H9 (cell line): ENCODE results near the gene VPS33A. TPM values are rescaled to one million over a fixed set of nuclear protein-coding genes. Genes with fewer than 3 reads are reported as not detected.

Experiments
- DNase-seq: peaks from one replicate; pipeline ENCODE4 v3.0.0-alpha.2; 2017
- H2AFZ ChIP-seq: one replicate; pipeline ENCODE4 v1.6.1; 2013; ENCODE audit warnings: mild to moderate bottlenecking, low read length, control low read depth, moderate library complexity
- H2AK5ac ChIP-seq: 2 replicates; pipeline ENCODE4 v1.6.1; 2013; ENCODE audit warnings: low read length, control low read depth, mixed read lengths; ENCODE audit not compliant: insufficient read length
- H2BK120ac ChIP-seq: one replicate; pipeline ENCODE4 v1.6.1; 2013; ENCODE audit warnings: low read depth, mild to moderate bottlenecking, low read length, control low read depth, inconsistent platforms; ENCODE audit not compliant: poor library complexity, severe bottlenecking
- H2BK12ac ChIP-seq: 2 replicates; pipeline ENCODE4 v1.6.1; 2013; ENCODE audit warnings: low read length, control low read depth, mixed read lengths, low read depth; ENCODE audit not compliant: insufficient read length
- H2BK15ac ChIP-seq: 2 replicates; pipeline ENCODE4 v1.6.1; 2013; ENCODE audit warnings: low read depth, low read length, control low read depth
- H2BK20ac ChIP-seq: one replicate; pipeline ENCODE4 v1.6.1; 2013; ENCODE audit warnings: low read depth, mild to moderate bottlenecking, low read length, control low read depth, inconsistent platforms; ENCODE audit not compliant: poor library complexity, severe bottlenecking
- H2BK5ac ChIP-seq: 2 replicates; pipeline ENCODE4 v1.6.1; 2013; ENCODE audit warnings: low read length, control low read depth, mixed read lengths; ENCODE audit not compliant: insufficient read length
- H3K14ac ChIP-seq: 2 replicates; pipeline ENCODE4 v1.6.1; 2013; ENCODE audit warnings: low read length, control low read depth; ENCODE audit not compliant: insufficient read depth
- H3K18ac ChIP-seq: 2 replicates; pipeline ENCODE4 v1.6.1; 2013; ENCODE audit warnings: low read depth, mild to moderate bottlenecking, mixed read lengths, low read length, control low read depth; ENCODE audit not compliant: insufficient read length
- H3K23ac ChIP-seq: 2 replicates; pipeline ENCODE4 v1.6.1; 2013; ENCODE audit warnings: low read length, control low read depth, mixed read lengths, low read depth; ENCODE audit not compliant: insufficient read length
- H3K23me2 ChIP-seq: 2 replicates; pipeline ENCODE4 v1.6.1; 2013; ENCODE audit warnings: low read depth, mild to moderate bottlenecking, mixed read lengths, low read length, control low read depth; ENCODE audit not compliant: insufficient read length, poor library complexity, severe bottlenecking
- H3K27ac ChIP-seq: 2 replicates; pipeline ENCODE4 v1.5.1; 2013; ENCODE audit warnings: low read length, control low read depth, mixed read lengths, low read depth; ENCODE audit not compliant: insufficient read length
- H3K27me3 ChIP-seq: 2 replicates; pipeline ENCODE4 v1.6.1; 2013; ENCODE audit warnings: low read length, control low read depth, inconsistent platforms; ENCODE audit not compliant: insufficient read depth
- H3K4ac ChIP-seq: 2 replicates; pipeline ENCODE4 v1.6.1; 2013; ENCODE audit warnings: low read depth, mild to moderate bottlenecking, control low read depth, inconsistent platforms, low read length, moderate library complexity
- H3K4me1 ChIP-seq: 2 replicates; pipeline ENCODE4 v1.6.1; 2013; ENCODE audit warnings: low read length, control low read depth, inconsistent platforms; ENCODE audit not compliant: insufficient read depth
- H3K4me2 ChIP-seq: 2 replicates; pipeline ENCODE4 v1.6.1; 2013; ENCODE audit warnings: low read length, control low read depth, mixed read lengths; ENCODE audit not compliant: insufficient read length, insufficient read depth
- H3K56ac ChIP-seq: 2 replicates; pipeline ENCODE4 v1.6.1; 2013; ENCODE audit warnings: low read depth, mild to moderate bottlenecking, mixed read lengths, low read length, control low read depth; ENCODE audit not compliant: insufficient read length
- H3K79me1 ChIP-seq: 2 replicates; pipeline ENCODE4 v1.6.1; 2013; ENCODE audit warnings: low read depth, mild to moderate bottlenecking, moderate library complexity, low read length, control low read depth, inconsistent platforms; ENCODE audit not compliant: insufficient read depth, poor library complexity, severe bottlenecking
- H3K79me2 ChIP-seq: 2 replicates; pipeline ENCODE4 v1.6.1; 2013; ENCODE audit warnings: low read length, control low read depth, inconsistent platforms; ENCODE audit not compliant: insufficient read depth
- H3K9ac ChIP-seq: 2 replicates; pipeline ENCODE4 v1.6.1; 2013; ENCODE audit warnings: low read length, control low read depth, mixed read lengths; ENCODE audit not compliant: insufficient read length; ENCODE audit errors: extremely low read depth
- H3K9me3 ChIP-seq: one replicate; pipeline ENCODE4 v1.6.1; 2013; ENCODE audit warnings: low read depth, low read length, inconsistent platforms; ENCODE audit not compliant: control insufficient read depth
- H3T11ph ChIP-seq: one replicate; pipeline ENCODE4 v1.6.1; 2013; ENCODE audit warnings: mild to moderate bottlenecking, low read length, control low read depth, inconsistent platforms
- H4K20me1 ChIP-seq: one replicate; pipeline ENCODE4 v1.6.1; 2013; ENCODE audit not compliant: control insufficient read depth, insufficient read length, insufficient read depth
- H4K5ac ChIP-seq: 2 replicates; pipeline ENCODE4 v1.6.1; 2013; ENCODE audit warnings: low read depth, mild to moderate bottlenecking, mixed read lengths, low read length, control low read depth; ENCODE audit not compliant: insufficient read length
- H4K8ac ChIP-seq: replicated peaks from 2 replicates; pipeline ENCODE4 v1.6.1; 2013; ENCODE audit warnings: low read length, control low read depth, mixed read lengths, low read depth; ENCODE audit not compliant: insufficient read length
- H4K91ac ChIP-seq: 2 replicates; pipeline ENCODE4 v1.6.1; 2013; ENCODE audit warnings: low read depth, mild to moderate bottlenecking, moderate library complexity, mixed read lengths, low read length, control low read depth; ENCODE audit not compliant: insufficient read length
- H3K27ac Mint-ChIP-seq, 3 experiments: 2 replicates in 2 of 3; 3 replicates in 1 of 3; pipeline ENCODE4 v1.8.0; 2020 to 2021; ENCODE audit warnings: mixed read lengths in 3 of 3, mild to moderate bottlenecking in 1 of 3, moderate library complexity in 1 of 3
- H3K27me3 Mint-ChIP-seq: 2 replicates; pipeline ENCODE4 v1.8.0; 2021; ENCODE audit warnings: low read depth, mild to moderate bottlenecking, moderate library complexity, mixed read lengths
- H3K36me3 Mint-ChIP-seq, 3 experiments: 2 replicates in 2 of 3; 3 replicates in 1 of 3; pipeline ENCODE4 v1.8.0; 2020 to 2021; ENCODE audit warnings: low read depth in 3 of 3, mixed read lengths in 3 of 3; ENCODE audit not compliant: insufficient read depth in 1 of 3
- H3K4me1 Mint-ChIP-seq, 2 experiments: 2 replicates each; pipeline ENCODE4 v1.8.0; 2020; ENCODE audit warnings: mixed read lengths in 2 of 2
- H3K4me3 Mint-ChIP-seq, 2 experiments: 2 replicates in 1 of 2; 3 replicates in 1 of 2; pipeline ENCODE4 v1.8.0; 2020 to 2021; ENCODE audit warnings: mild to moderate bottlenecking in 2 of 2, mixed read lengths in 2 of 2, moderate library complexity in 1 of 2
- H3K9me3 Mint-ChIP-seq, 2 experiments: 2 replicates in 1 of 2; 3 replicates in 1 of 2; pipeline ENCODE4 v1.8.0; 2020; ENCODE audit warnings: mild to moderate bottlenecking in 2 of 2, mixed read lengths in 2 of 2, moderate library complexity in 1 of 2
- WGBS: extraction: QIAGEN DNeasy Blood & Tissue Kit; methylation state at CpG from one replicate; pipeline ENCODE4 v1.1.7; 2013; ENCODE audit warnings: missing lambda C conversion rate, low lambda C conversion rate, mixed read lengths; ENCODE audit not compliant: insufficient read length; ENCODE audit errors: extremely low coverage; 5-methylcytosine and 5-hydroxymethylcytosine counted together
- total RNA-seq: library from RNA; stranded (reverse); gene quantifications from 2 replicates; pipeline ENCODE4 v1.2.1, GENCODE V29; 2021
- TF ChIP-seq, protein P1 (sequence below): fragments of 200-600 bp; sonication (generic); conservative IDR thresholded peaks from 3 replicates; pipeline ENCODE4 v1.8.0; 2021; ENCODE audit warnings: antibody characterized with exemption, mild to moderate bottlenecking

Gene VPS33A
- total RNA-seq, 1 experiment from 2014 or later: 45.9 TPM

DNA sequence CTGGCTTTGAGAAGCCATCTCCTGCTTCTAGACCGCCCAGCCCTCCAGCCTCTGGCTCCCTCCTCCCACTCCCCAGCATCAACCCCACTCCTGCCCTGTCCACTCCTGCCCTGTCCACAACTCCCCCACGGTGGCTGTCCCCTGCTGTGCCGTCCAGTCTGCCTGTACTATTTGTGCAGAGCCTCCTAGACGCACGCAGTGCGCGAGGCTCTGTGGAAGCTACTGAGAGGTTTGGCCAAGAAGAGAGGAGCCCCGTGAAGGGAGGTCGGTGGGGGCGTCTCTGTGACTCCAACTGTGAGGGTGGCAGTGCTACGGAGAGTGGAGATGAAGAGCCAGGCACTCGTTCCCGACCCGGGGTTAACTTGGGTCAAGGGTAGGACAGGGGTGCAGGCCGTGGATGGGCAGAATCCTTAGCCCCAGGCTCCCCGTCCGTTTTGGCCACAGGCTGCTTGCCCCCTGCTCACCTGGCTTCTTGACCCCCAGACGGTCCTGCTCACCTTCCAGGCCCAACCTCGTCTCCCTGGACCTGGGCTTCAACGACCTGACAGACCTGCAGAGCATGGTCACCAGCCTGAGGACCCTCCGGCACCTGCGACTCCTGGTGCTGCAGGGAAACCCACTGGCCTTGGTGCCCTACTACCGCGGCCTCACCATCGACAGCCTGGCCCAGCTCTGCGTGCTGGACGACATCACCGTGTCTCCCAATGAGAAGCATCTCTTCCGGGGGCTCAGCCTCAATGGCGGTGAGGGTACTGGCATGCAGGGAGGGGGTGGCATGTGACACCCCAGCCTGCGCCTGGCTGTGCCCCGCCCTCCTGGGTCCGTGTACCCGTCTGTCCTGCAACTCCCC is 76.4 kb downstream of the VPS33A start:
- H3K9me3 ChIP-seq: no peaks in the 10 kb centered on the region
- Mint-ChIP-seq H3K27me3 (peaks cover 8% of the 10 kb centered on the region), H3K36me3 (no peaks in the 10 kb centered on the region; a peak in 1 of 7 replicates), H3K4me3 (no peak overlapping the region; a peak in 1 of 5 replicates), H3K27ac (no peak overlapping the region), H3K9me3 (peaks cover 0 to 2% of the 10 kb centered on the region in 2 experiments; a peak in 2 of 5 replicates), H3K4me1 (peaks cover 0 to 6% of the 10 kb centered on the region in 2 experiments; a peak in 1 of 4 replicates)
- H3K23me2 ChIP-seq: no peaks in the 10 kb centered on the region
- H2BK5ac ChIP-seq: no peak overlapping the region
- H3K27me3 ChIP-seq: no peaks in the 10 kb centered on the region
- H3K56ac ChIP-seq: no peak overlapping the region
- H2BK20ac ChIP-seq: no peak overlapping the region
- no peak overlapping the region for H2AK5ac ChIP-seq
- no peaks in the 10 kb centered on the region for H3K4me1 ChIP-seq
- no peaks in the 10 kb centered on the region for H3K79me1 ChIP-seq
- no peak overlapping the region for H2BK120ac ChIP-seq
- no peak overlapping the region for H2BK12ac ChIP-seq
- no peak overlapping the region for H3K4me2 ChIP-seq
- no peak overlapping the region for H4K5ac ChIP-seq
- WGBS: no CpG with 5 or more reads among the region's 34 CpGs
- H3K4ac ChIP-seq: no peak overlapping the region
- H3K27ac ChIP-seq: no peak overlapping the region
- H3T11ph ChIP-seq: no peak overlapping the region
- TF ChIP-seq, protein P1, sequence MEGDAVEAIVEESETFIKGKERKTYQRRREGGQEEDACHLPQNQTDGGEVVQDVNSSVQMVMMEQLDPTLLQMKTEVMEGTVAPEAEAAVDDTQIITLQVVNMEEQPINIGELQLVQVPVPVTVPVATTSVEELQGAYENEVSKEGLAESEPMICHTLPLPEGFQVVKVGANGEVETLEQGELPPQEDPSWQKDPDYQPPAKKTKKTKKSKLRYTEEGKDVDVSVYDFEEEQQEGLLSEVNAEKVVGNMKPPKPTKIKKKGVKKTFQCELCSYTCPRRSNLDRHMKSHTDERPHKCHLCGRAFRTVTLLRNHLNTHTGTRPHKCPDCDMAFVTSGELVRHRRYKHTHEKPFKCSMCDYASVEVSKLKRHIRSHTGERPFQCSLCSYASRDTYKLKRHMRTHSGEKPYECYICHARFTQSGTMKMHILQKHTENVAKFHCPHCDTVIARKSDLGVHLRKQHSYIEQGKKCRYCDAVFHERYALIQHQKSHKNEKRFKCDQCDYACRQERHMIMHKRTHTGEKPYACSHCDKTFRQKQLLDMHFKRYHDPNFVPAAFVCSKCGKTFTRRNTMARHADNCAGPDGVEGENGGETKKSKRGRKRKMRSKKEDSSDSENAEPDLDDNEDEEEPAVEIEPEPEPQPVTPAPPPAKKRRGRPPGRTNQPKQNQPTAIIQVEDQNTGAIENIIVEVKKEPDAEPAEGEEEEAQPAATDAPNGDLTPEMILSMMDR: no peak
- H3K14ac ChIP-seq: no peak overlapping the region
- no peak for DNase-seq
- no peak overlapping the region for H4K8ac ChIP-seq
- no peak overlapping the region for H2AFZ ChIP-seq
- H4K91ac ChIP-seq: no peak overlapping the region
- no peak overlapping the region for H3K23ac ChIP-seq
- no peaks in the 10 kb centered on the region for H3K79me2 ChIP-seq
- H4K20me1 ChIP-seq: peaks cover 3% of the 10 kb centered on the region
- no peak overlapping the region for H3K18ac ChIP-seq
- H2BK15ac ChIP-seq: no peak overlapping the region
- no peak overlapping the region for H3K9ac ChIP-seq
